WI38 (cell line): Measurements from ENCODE around the gene CACNA2D3.

Experiments used
- H3K4me3 ChIP-seq: 2 replicates; pipeline ENCODE4 v1.5.1; 2011; ENCODE audit warnings: low read depth, mild to moderate bottlenecking, control low read depth, low read length
- CTCF ChIP-seq: IDR thresholded peaks from 2 replicates; pipeline ENCODE4 v1.5.1; 2012; ENCODE audit warnings: low read depth, mild to moderate bottlenecking, control low read depth, low read length

The CACNA2D3 gene

GRCh38 chr3:54131026-54131605 is 8.8 kb downstream of the CACNA2D3 start:
- no peak for TF ChIP-seq CTCF

GRCh38 chr3:54131890-54132289 is 9.5 kb downstream of the CACNA2D3 start:
- TF ChIP-seq CTCF: no peak
- H3K4me3 ChIP-seq: no peak overlapping the region

More at GRCh38 chr3:54131026-54131605, 8.8 kb downstream of the CACNA2D3 start:
- H3K4me3 ChIP-seq: no peak overlapping the region

GRCh38 chr3:54132685-54133084 is 10.3 kb downstream of the CACNA2D3 start:
- no peak for TF ChIP-seq CTCF
- no peak overlapping the region for H3K4me3 ChIP-seq

- no peak for TF ChIP-seq CTCF
- no peak overlapping the region for H3K4me3 ChIP-seq
These were observed 10.8 kb downstream of the CACNA2D3 start for GRCh38 chr3:54133196-54133595.

GRCh38 chr3:54134155-54134554 is 11.8 kb downstream of the CACNA2D3 start:
- TF ChIP-seq CTCF: no peak
- H3K4me3 ChIP-seq: no peak overlapping the region

GRCh38 chr3:54134713-54135112 is 12.4 kb downstream of the CACNA2D3 start:
- no peak for TF ChIP-seq CTCF
- no peak overlapping the region for H3K4me3 ChIP-seq

GRCh38 chr3:54137311-54137710 is 15.0 kb downstream of the CACNA2D3 start:
- no peak for TF ChIP-seq CTCF
- no peak overlapping the region for H3K4me3 ChIP-seq
